T-cell (primary cell): Measurements from ENCODE around the gene PBX2. TPM values are rescaled to one million over a fixed set of nuclear protein-coding genes. Genes with fewer than 3 reads are reported as not detected.

Source experiments
- ATAC-seq, 4 experiments: fragments of 200-7000 bp in 3 of 4; fragments of 150-1000 bp in 1 of 4; cut with Tn5 transposase; replicated peaks in 1 of 4; 1 replicate in 3 of 4; 2 replicates in 1 of 4; pipeline ENCODE4 v1.10.0; 2021; ENCODE audit warnings: moderate library complexity in 3 of 4, mild to moderate bottlenecking in 2 of 4, moderate number of reproducible peaks in 1 of 4
- CTCF ChIA-PET, 2 donors: fragments of 300-600 bp; sonication (Branson Sonifier 250); formaldehyde crosslinking; loops; one replicate each; lab custom pipeline; 2022; ENCODE audit warnings: antibody characterized with exemption in 2 of 2; lab: Charles Lee
- POLR2A ChIA-PET, 2 donors: fragments of 300-600 bp; sonication (Branson Sonifier 250); formaldehyde crosslinking; loops; one replicate each; lab custom pipeline; 2022; ENCODE audit warnings: antibody characterized with exemption in 2 of 2; lab: Charles Lee
- DNase-seq, 35 experiments: peaks; one replicate each; pipeline versions ENCODE4 v3.0.0 to v3.0.0-alpha.2; 2013 to 2023
- H3K27ac ChIP-seq: one replicate; pipeline ENCODE4 v1.5.1; 2013; ENCODE audit warnings: low read length
- H3K27me3 ChIP-seq, 2 experiments: replicated peaks in 1 of 2; 1 replicate in 1 of 2; 2 replicates in 1 of 2; pipeline versions ENCODE4 v1.6.1 to v1.7.0; 2013; ENCODE audit warnings: low read length in 1 of 2, mixed read lengths in 1 of 2; ENCODE audit not compliant: control insufficient read depth in 2 of 2, insufficient read depth in 2 of 2; ENCODE audit errors: extremely low read depth in 1 of 2
- H3K36me3 ChIP-seq, 2 donors: 1 replicate in 1 of 2; 2 replicates in 1 of 2; pipeline versions ENCODE4 v1.6.1 to v1.7.0; 2013; ENCODE audit warnings: low read length in 1 of 2; ENCODE audit not compliant: control insufficient read depth in 2 of 2, insufficient read depth in 1 of 2; ENCODE audit errors: extremely low read depth in 1 of 2
- H3K4me1 ChIP-seq, 2 experiments: 1 replicate in 1 of 2; 2 replicates in 1 of 2; pipeline versions ENCODE4 v1.6.1 to v1.7.0; 2013; ENCODE audit warnings: low read length in 2 of 2, mixed read lengths in 1 of 2; ENCODE audit not compliant: insufficient read depth in 2 of 2, control insufficient read depth in 1 of 2; ENCODE audit errors: extremely low read depth in 1 of 2
- H3K4me3 ChIP-seq, 2 donors: 1 replicate in 1 of 2; 2 replicates in 1 of 2; pipeline versions ENCODE4 v1.5.1 to v1.7.0; 2013; ENCODE audit warnings: mild to moderate bottlenecking in 2 of 2, low read length in 1 of 2, moderate library complexity in 1 of 2; ENCODE audit not compliant: control insufficient read depth in 1 of 2; ENCODE audit errors: extremely low read depth in 1 of 2
- H3K9me3 ChIP-seq: 2 replicates; pipeline ENCODE4 v1.7.0; 2013
- H3K27ac Mint-ChIP-seq, 2 donors: one replicate each; pipeline ENCODE4 v1.8.0; 2020 to 2021; ENCODE audit warnings: mild to moderate bottlenecking in 2 of 2, mixed read lengths in 2 of 2
- H3K27me3 Mint-ChIP-seq, 2 donors: one replicate each; pipeline ENCODE4 v1.8.0; 2021 to 2022; ENCODE audit warnings: mixed read lengths in 2 of 2
- H3K36me3 Mint-ChIP-seq: one replicate; pipeline ENCODE4 v1.8.0; 2021; ENCODE audit warnings: mixed read lengths
- H3K4me1 Mint-ChIP-seq, 3 donors: one replicate each; pipeline ENCODE4 v1.8.0; 2020 to 2022; ENCODE audit warnings: mixed read lengths in 3 of 3, mild to moderate bottlenecking in 1 of 3
- H3K4me3 Mint-ChIP-seq, 3 donors: one replicate each; pipeline ENCODE4 v1.8.0; 2020 to 2022; ENCODE audit warnings: mild to moderate bottlenecking in 3 of 3, mixed read lengths in 3 of 3, moderate library complexity in 3 of 3
- H3K9me3 Mint-ChIP-seq, 3 donors: one replicate each; pipeline ENCODE4 v1.8.0; 2020 to 2022; ENCODE audit warnings: mixed read lengths in 3 of 3
- WGBS: methylation state at CpG from one replicate; pipeline ENCODE4 v1.1.5; 2013; ENCODE audit warnings: missing lambda C conversion rate; ENCODE audit not compliant: insufficient coverage; 5-methylcytosine and 5-hydroxymethylcytosine counted together
- total RNA-seq, 35 experiments: library from RNA in 6 of 35; stranded (reverse) in 6 of 35; fragments of 120-200 nt in 1 of 35; gene quantifications; one replicate each; pipeline versions ENCODE4 v1.2.1 to v1.2.4 and lab custom pipeline; 2013 to 2026

Gene PBX2
- total RNA-seq, 5 donors from 2014 or later (not counting 1 experiment from before 2014, with no cell fraction given) = 124 to 171 (median 148) TPM

DNA sequence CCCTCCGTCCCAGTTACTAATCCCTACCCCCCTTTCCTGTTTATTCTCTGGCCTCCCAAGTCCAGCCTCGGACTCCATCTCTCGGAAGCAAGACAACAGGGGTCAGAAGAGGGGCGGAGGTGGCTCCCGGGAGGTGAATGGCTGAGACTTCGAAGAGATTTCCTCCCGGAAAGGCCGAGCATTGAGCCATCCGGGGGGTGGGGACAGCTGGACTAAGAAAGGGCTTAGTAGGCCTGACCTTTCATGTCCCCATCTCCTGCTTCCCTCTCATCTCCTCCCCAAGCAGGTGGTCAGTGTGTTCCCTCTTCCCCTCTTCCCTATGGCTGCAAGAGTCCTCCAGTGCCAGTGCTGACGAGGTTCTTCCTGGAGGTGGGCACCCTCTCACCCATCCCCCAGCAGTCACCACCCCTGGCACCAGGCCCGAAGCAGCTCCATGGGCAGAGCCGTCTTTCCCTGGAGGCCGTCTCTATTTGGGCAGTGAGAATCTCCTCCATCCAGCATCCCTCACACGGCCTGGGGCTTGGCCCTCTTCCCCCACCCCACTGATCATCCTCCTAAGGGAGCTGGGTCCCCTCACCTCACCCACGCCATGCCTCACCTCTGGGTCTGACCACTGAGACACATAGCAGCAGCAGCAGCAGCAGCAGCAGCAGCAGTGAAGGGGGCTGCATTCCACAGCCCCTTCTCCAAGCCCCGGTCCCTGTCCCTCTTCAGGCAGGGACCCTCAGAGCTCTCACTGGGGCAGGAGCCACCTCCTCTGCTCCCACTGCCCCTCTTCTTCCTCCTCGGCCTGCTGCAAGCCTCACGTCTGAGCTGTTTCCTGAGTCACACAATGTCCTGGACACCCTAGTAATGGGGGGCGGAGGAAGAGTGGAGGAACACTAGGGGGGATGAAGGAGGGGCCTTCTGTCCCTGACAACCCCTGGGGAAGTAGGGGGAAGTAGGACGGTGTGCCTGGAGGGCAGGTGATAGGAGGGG lies 33.5 kb upstream of the PBX2 start, which contains the start of gene NOTCH4:
TSS of gene NOTCH4 (minus strand) at position 810 of the 978 bp plus-strand sequence. CDS start at position 671, 139 bp downstream.
- peak within 1 kb of the TSS in 1 of 3 donors; percentile 4 for H3K4me3 Mint-ChIP-seq
- Histone ChIP-seq H3K27me3 (peaks cover 0 to 24% of the 10 kb centered on the region in 2 experiments), H3K9me3 (no peaks in the 10 kb centered on the region), H3K36me3 (no peaks in the 10 kb centered on the region), H3K4me3 (no peak within 1 kb of the TSS), H3K4me1 (peaks cover 0 to 14% of the 10 kb centered on the region in 2 experiments), H3K27ac (no peak within 1 kb of the TSS)
- DNase-seq (no peak), ATAC-seq (no peak)
- POLR2A ChIA-PET = no interaction called here
- no peaks in the 10 kb centered on the region for H3K36me3 Mint-ChIP-seq
- H3K9me3 Mint-ChIP-seq = no peaks in the 10 kb centered on the region
- peaks cover 15 to 21% (median 19%) of the 10 kb centered on the region in 3 donors for H3K4me1 Mint-ChIP-seq
- CTCF ChIA-PET = no interaction called here
- 70% methylated on average over 13 of the region's 20 CpGs for WGBS
- H3K27ac Mint-ChIP-seq = peak within 1 kb of the TSS; percentile 39 to 48
- peaks cover 0 to 3% of the 10 kb centered on the region in 2 donors for H3K27me3 Mint-ChIP-seq

DNA sequence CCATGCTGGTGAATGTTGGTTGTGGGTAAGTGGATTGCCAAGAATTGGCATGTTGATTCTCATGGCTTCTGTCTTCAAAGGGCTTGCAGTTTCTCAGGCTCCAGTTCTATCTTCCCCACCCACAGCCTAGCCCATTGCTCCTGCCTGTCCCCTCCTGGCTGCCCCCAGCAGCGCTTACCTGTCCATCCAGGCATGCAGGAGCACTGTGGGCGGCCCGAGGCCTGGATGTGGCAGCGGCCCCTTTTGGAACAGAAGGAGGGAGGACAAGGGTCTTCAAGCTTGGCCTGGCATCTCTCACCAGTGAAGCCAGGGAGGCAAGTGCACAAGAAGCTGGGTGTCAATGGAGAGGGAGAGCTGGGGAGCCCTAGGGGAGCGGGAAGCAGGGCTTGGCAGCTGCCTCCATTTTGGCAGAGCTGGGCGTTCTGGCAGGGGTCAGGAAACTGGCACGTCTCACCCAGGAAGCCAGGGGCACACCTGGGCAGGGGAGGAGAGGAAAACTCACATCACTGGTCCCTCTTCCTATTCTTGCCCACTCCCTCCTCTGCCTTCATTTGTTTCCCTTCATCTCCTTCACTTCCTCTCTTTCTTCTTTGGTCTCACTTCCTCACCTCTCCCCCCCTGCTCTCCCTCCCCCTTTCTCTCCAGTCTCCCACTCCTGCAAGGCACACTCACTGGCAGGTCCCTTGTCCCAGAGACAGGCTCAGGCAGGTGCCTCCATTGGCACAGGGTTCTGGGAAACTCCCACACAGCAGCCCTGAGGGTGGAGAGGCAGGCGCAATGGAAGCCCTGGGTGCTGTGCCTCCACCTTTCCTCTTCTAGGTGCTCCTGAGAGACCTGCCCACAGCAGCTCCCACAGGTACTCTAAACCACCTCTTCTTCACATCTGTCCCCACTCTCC lies 32.6 kb upstream of the PBX2 start:
- no peak for ATAC-seq
- peak overlapping the region in 1 of 3 donors; percentile 4 for H3K4me3 Mint-ChIP-seq
- CTCF ChIA-PET = no interaction called here

DNA sequence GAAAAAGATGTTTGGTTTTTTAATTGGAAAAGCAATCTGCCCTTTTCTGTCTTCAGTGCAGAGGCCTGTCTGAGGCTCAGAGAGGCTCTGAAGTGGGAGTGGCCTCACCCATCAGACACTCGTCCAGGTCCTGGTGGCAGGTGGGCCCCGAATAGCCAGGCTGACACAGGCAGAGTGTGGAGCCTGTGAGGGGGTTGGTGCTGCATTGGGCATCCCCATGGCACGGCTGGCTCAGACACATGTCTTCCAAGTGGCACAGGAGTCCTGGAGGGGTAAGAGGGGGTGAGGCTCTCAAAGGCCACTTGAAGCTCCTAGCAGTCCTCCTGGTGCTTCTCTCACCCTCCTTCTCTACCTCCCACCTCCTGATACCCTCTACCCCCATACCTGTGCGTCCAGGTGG lies 30.0 kb upstream of the PBX2 start:
- Mint-ChIP-seq H3K9me3 (no peaks in the 10 kb centered on the region), H3K27ac (no peak overlapping the region), H3K36me3 (no peaks in the 10 kb centered on the region), H3K4me1 (peaks cover 15 to 19% (median 18%) of the 10 kb centered on the region in 3 donors), H3K4me3 (no peak overlapping the region), H3K27me3 (peaks cover 3 to 5% of the 10 kb centered on the region in 2 donors)
- Histone ChIP-seq H3K9me3 (no peaks in the 10 kb centered on the region), H3K27me3 (peaks cover 0 to 29% of the 10 kb centered on the region in 2 experiments), H3K27ac (no peak overlapping the region), H3K4me1 (peaks cover 0 to 14% of the 10 kb centered on the region in 2 experiments), H3K4me3 (no peak overlapping the region), H3K36me3 (no peaks in the 10 kb centered on the region)
- POLR2A ChIA-PET = no interaction called here
- no peak for ATAC-seq
- no peak for DNase-seq
- WGBS = 45% methylated on average over 1 of the region's 4 CpGs
- CTCF ChIA-PET = no interaction called here

More for the DNA sequence above, 32.6 kb upstream of the PBX2 start:
- peaks cover 0 to 29% of the 10 kb centered on the region in 2 experiments for H3K27me3 ChIP-seq
- peaks cover 15 to 21% (median 19%) of the 10 kb centered on the region in 3 donors for H3K4me1 Mint-ChIP-seq
- no peak overlapping the region for H3K4me3 ChIP-seq
- no peaks in the 10 kb centered on the region for H3K9me3 Mint-ChIP-seq
- no peaks in the 10 kb centered on the region for H3K36me3 ChIP-seq
- peaks cover 0 to 14% of the 10 kb centered on the region in 2 experiments for H3K4me1 ChIP-seq
- no peaks in the 10 kb centered on the region for H3K36me3 Mint-ChIP-seq
- no peaks in the 10 kb centered on the region for H3K9me3 ChIP-seq
- H3K27ac Mint-ChIP-seq = peak overlapping the region in 1 of 2 donors; percentile 4
- 0% methylated on average over 1 of the region's 8 CpGs for WGBS
- H3K27me3 Mint-ChIP-seq = peaks cover 2 to 3% of the 10 kb centered on the region in 2 donors
- POLR2A ChIA-PET = no interaction called here
- no peak for DNase-seq
- H3K27ac ChIP-seq = no peak overlapping the region

DNA sequence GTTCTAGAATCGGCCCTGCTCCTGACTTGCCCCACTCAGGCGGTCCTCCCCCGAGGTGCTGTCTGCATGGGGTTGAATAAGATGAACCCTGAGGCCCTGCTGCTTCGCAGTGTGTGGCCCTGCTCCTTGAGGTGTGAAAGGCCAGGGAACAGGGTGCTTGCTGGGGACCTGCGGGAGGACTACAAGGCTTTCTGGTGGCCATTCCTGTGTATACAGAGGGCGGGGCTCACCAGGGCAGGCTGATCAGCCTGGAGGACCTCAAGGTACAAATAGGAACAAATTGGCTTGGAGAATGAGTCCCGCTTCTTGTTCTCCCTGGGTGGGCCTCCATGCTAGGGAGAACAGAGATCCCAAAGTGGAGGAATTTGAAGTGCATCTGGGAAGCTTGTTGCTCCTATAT lies 28.2 kb upstream of the PBX2 start:
- no peak for DNase-seq
- no peaks in the 10 kb centered on the region for H3K36me3 ChIP-seq
- no peaks in the 10 kb centered on the region for H3K36me3 Mint-ChIP-seq
- no peak for ATAC-seq
- H3K4me3 ChIP-seq = no peak overlapping the region
- peaks cover 11% of the 10 kb centered on the region in 3 donors for H3K4me1 Mint-ChIP-seq
- H3K27ac ChIP-seq = no peak overlapping the region
- CTCF ChIA-PET = no interaction called here
- 87% methylated on average over 4 of the region's 7 CpGs for WGBS
- H3K27me3 Mint-ChIP-seq = peaks cover 3 to 5% of the 10 kb centered on the region in 2 donors
- no peak overlapping the region for H3K4me3 Mint-ChIP-seq
- no peak overlapping the region for H3K27ac Mint-ChIP-seq
- POLR2A ChIA-PET = no interaction called here
- peaks cover 0 to 14% of the 10 kb centered on the region in 2 experiments for H3K4me1 ChIP-seq
- no peaks in the 10 kb centered on the region for H3K9me3 ChIP-seq
- H3K27me3 ChIP-seq = peaks cover 0 to 27% of the 10 kb centered on the region in 2 experiments
- H3K9me3 Mint-ChIP-seq = no peaks in the 10 kb centered on the region

DNA sequence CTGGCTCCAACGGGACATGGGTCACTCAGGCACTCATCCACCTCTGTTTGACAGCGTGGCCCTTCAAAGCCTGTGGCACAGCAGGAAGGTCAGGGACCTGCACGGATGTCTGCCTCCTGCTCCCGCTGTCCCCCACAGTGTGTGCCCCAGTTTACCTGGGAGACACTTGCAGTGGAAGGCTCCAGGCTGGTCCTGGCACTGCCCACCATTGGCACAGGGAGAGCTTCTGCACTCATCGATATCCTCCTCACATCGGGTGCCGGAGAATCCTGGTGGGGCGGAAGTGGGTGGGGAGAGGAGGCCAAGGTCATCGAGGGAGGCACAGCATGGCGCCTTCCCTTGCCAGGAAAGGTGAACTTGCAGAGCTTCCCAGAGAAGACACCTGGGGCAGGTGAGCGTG lies 27.0 kb upstream of the PBX2 start:
- H3K4me1 Mint-ChIP-seq = peaks cover 0 to under 1% (median 0%) of the 10 kb centered on the region in 3 donors

DNA sequence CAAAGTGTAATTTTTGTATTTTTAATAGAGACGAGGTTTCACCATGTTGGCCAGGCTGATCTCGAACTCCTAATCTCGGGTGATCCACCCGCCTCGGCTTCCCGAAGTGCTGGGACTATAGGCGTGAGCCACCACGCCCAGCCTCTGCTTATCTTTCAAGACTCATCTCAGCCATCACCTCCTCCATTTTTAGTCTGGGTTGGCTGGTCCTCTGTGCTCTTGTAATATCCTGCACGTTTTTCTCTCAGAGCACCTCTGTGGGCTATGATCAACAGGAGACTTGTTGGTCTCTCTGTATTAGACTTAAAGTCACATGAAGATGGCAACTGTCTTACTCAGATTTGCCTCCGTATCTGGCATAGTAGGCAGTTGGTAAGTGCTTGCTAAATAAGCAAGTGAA lies 26.3 kb upstream of the PBX2 start:
- ChIA-PET CTCF (no interaction called here), POLR2A (no interaction called here)
- Mint-ChIP-seq H3K27me3 (peaks cover 3 to 5% of the 10 kb centered on the region in 2 donors), H3K4me1 (no peaks in the 10 kb centered on the region), H3K36me3 (no peaks in the 10 kb centered on the region), H3K9me3 (no peaks in the 10 kb centered on the region), H3K4me3 (no peak overlapping the region), H3K27ac (no peak overlapping the region)
- H3K27ac ChIP-seq = no peak overlapping the region
- H3K36me3 ChIP-seq = no peaks in the 10 kb centered on the region
- peaks cover 0 to 20% of the 10 kb centered on the region in 2 experiments for H3K27me3 ChIP-seq
- no peak overlapping the region for H3K4me3 ChIP-seq
- H3K9me3 ChIP-seq = no peaks in the 10 kb centered on the region
- WGBS = 87% methylated on average over 7 of the region's 10 CpGs
- DNase-seq (no peak), ATAC-seq (no peak)
- no peaks in the 10 kb centered on the region for H3K4me1 ChIP-seq

More for the DNA sequence above, 27.0 kb upstream of the PBX2 start:
- ChIA-PET POLR2A (no interaction called here), CTCF (no interaction called here)
- no peak overlapping the region for H3K27ac Mint-ChIP-seq
- Histone ChIP-seq H3K27me3 (peaks cover 0 to 27% of the 10 kb centered on the region in 2 experiments), H3K9me3 (no peaks in the 10 kb centered on the region), H3K4me3 (no peak overlapping the region), H3K27ac (no peak overlapping the region), H3K4me1 (peaks cover 0 to 4% of the 10 kb centered on the region in 2 experiments), H3K36me3 (no peaks in the 10 kb centered on the region)
- no peaks in the 10 kb centered on the region for H3K9me3 Mint-ChIP-seq
- 84% methylated on average over 6 of the region's 11 CpGs for WGBS
- peaks cover 3 to 5% of the 10 kb centered on the region in 2 donors for H3K27me3 Mint-ChIP-seq
- no peaks in the 10 kb centered on the region for H3K36me3 Mint-ChIP-seq
- no peak for ATAC-seq
- no peak for DNase-seq
- no peak overlapping the region for H3K4me3 Mint-ChIP-seq
